A549 (cell line): ENCODE data around the gene UPK3A. TPM values are rescaled to one million over a fixed set of nuclear protein-coding genes. Genes with fewer than 3 reads are reported as not detected.

Experiments
- ATAC-seq, 2 experiments: fragments of 200-7000 bp in 1 of 2; fragments of >200 bp in 1 of 2; cut with Nextera tagmentation in 1 of 2; cut with Tn5 transposase in 1 of 2; 3 replicates each; pipeline versions ENCODE4 v1.8.0 to v1.9.1; 2018 to 2020; ENCODE audit warnings: mild to moderate bottlenecking in 1 of 2, moderate library complexity in 1 of 2
- CTCF ChIA-PET: fragments of 300-600 bp; sonication (Branson Sonifier 250); formaldehyde crosslinking; extraction: SDS; loops from one replicate; lab custom pipeline; 2021; ENCODE audit warnings: antibody characterized with exemption, inconsistent platforms; lab: Yijun Ruan, JAX
- POLR2A ChIA-PET: fragments of 350-600 bp; formaldehyde crosslinking; extraction: SDS; loops from one replicate; lab custom pipeline; 2021; ENCODE audit warnings: antibody characterized with exemption, inconsistent platforms; lab: Yijun Ruan, JAX
- DNase-seq, 2 experiments: peaks; one replicate each; pipeline versions ENCODE4 v3.0.0 to v3.0.0-alpha.2; 2011 to 2016; ENCODE audit warnings: low read depth in 1 of 2, low spot score in 1 of 2
- FAIRE-seq: peaks from 2 replicates; lab custom pipeline; 2011; peaks lifted over from hg19 to GRCh38; lab: Jason Lieb, UNC
- H3K27ac ChIP-seq, 2 experiments: fragments of >200 bp; sonication (Bioruptor Twin); formaldehyde crosslinking; 3 replicates each; pipeline ENCODE4 v1.5.1; 2016 to 2017
- H3K4me1 ChIP-seq: fragments of >200 bp; sonication (Bioruptor Twin); formaldehyde crosslinking; 3 replicates; pipeline ENCODE4 v1.6.1; 2016
- H3K4me2 ChIP-seq: fragments of >200 bp; sonication (Bioruptor Twin); formaldehyde crosslinking; 3 replicates; pipeline ENCODE4 v1.6.1; 2016
- H3K4me3 ChIP-seq: fragments of >200 bp; sonication (Bioruptor Twin); formaldehyde crosslinking; 3 replicates; pipeline ENCODE4 v1.5.1; 2016
- H3K9me3 ChIP-seq: fragments of >200 bp; sonication (Bioruptor Twin); formaldehyde crosslinking; 3 replicates; pipeline ENCODE4 v1.6.1; 2016
- CBX8 ChIP-seq: fragments of 200-600 bp; sonication (generic); IDR thresholded peaks from 2 replicates; pipeline ENCODE4 v1.6.1; 2016
- CHD2 ChIP-seq: fragments of 150-350 bp; IDR thresholded peaks from 2 replicates; pipeline ENCODE4 v1.6.1; 2014; ENCODE audit warnings: low read length; ENCODE audit not compliant: partially characterized antibody
- EHF ChIP-seq: fragments of 250-450 bp; sonication (Bioruptor Pico); IDR thresholded peaks from 2 replicates; pipeline ENCODE4 v1.5.0; 2020; ENCODE audit warnings: mild to moderate bottlenecking
- EHMT2 ChIP-seq: fragments of 200-600 bp; sonication (generic); IDR thresholded peaks from 2 replicates; pipeline ENCODE4 v1.6.1; 2016; ENCODE audit warnings: antibody characterized with exemption, low read depth, mild to moderate bottlenecking, moderate library complexity
- FOSB ChIP-seq: fragments of 250-450 bp; sonication (Bioruptor Pico); IDR thresholded peaks from 2 replicates; pipeline ENCODE4 v1.5.0; 2020; ENCODE audit warnings: mild to moderate bottlenecking, moderate library complexity
- HEYL ChIP-seq: fragments of 250-450 bp; sonication (Bioruptor Pico); IDR thresholded peaks from 2 replicates; pipeline ENCODE4 v1.8.0; 2021; ENCODE audit warnings: mild to moderate bottlenecking, moderate library complexity
- HOXB13 ChIP-seq: fragments of 250-450 bp; sonication (Bioruptor Pico); IDR thresholded peaks from 2 replicates; pipeline ENCODE4 v1.5.0; 2020; ENCODE audit warnings: low read depth, mild to moderate bottlenecking, moderate library complexity
- JUN ChIP-seq, 2 experiments: fragments of >200 bp; sonication (Bioruptor Twin); formaldehyde crosslinking; IDR thresholded peaks; 2 replicates in 1 of 2; 3 replicates in 1 of 2; pipeline ENCODE4 v1.6.1; 2016 to 2017
- MAZ ChIP-seq: fragments of 150-350 bp; IDR thresholded peaks from 2 replicates; pipeline ENCODE4 v1.6.1; 2014; ENCODE audit warnings: antibody characterized with exemption, low read depth, low read length, borderline replicate concordance
- POLR2A ChIP-seq: IDR thresholded peaks from 2 replicates; pipeline ENCODE4 v1.6.1; 2012; ENCODE audit warnings: mild to moderate bottlenecking, low read length
- RCOR1 ChIP-seq: fragments of 150-350 bp; IDR thresholded peaks from 2 replicates; pipeline ENCODE4 v1.6.1; 2014; ENCODE audit warnings: antibody characterized with exemption, low read length, low read depth
- RFX5 ChIP-seq: fragments of 450-650 bp; IDR thresholded peaks from 2 replicates; pipeline ENCODE4 v1.7.1; 2014; ENCODE audit warnings: antibody characterized with exemption, mild to moderate bottlenecking, moderate library complexity
- RNF2 ChIP-seq: fragments of 200-600 bp; sonication (generic); IDR thresholded peaks from 2 replicates; pipeline ENCODE4 v1.6.1; 2016; ENCODE audit warnings: low read depth, mild to moderate bottlenecking, antibody characterized with exemption, moderate library complexity, borderline replicate concordance
- SREBF2 ChIP-seq: fragments of 450-650 bp; IDR thresholded peaks from 2 replicates; pipeline ENCODE4 v1.6.1; 2014; ENCODE audit warnings: mild to moderate bottlenecking, moderate library complexity
- ZC3H11A ChIP-seq: fragments of 450-650 bp; IDR thresholded peaks from 2 replicates; pipeline ENCODE4 v1.6.1; 2014; ENCODE audit warnings: antibody characterized with exemption, mild to moderate bottlenecking
- WGBS: methylation state at CpG from one replicate; pipeline ENCODE4 v1.1.6; 2017; ENCODE audit errors: missing lambda C conversion rate; 5-methylcytosine and 5-hydroxymethylcytosine counted together
- polyA plus RNA-seq, 4 experiments: library from polyadenylated mRNA; depleted of rRNA in 3 of 4; stranded (reverse); fragments of >200 nt; fragmentation: RNase III in 1 of 4; extraction: RNeasy Plus Mini Kit Qiagen cat#74134 plus additional on column Dnase treatment in 1 of 4; gene quantifications; 2 replicates in 3 of 4; 3 replicates in 1 of 4; pipeline ENCODE4 v1.2.3, GENCODE V29; 2011 to 2017
- TF ChIP-seq, protein P1 (sequence below): fragments of >200 bp; sonication (Bioruptor Twin); formaldehyde crosslinking; IDR thresholded peaks from 3 replicates; pipeline ENCODE4 v1.5.1; 2016
- TF ChIP-seq, protein P2 (sequence below): IDR thresholded peaks from 2 replicates; pipeline ENCODE4 v1.6.1; 2012; ENCODE audit warnings: low read depth, borderline replicate concordance
- TF ChIP-seq, protein P3 (sequence below): fragments of 150-350 bp; IDR thresholded peaks from 2 replicates; pipeline ENCODE4 v1.6.1; 2014; ENCODE audit warnings: low read depth, mild to moderate bottlenecking, low read length
- TF ChIP-seq, protein P4 (sequence below): IDR thresholded peaks from 2 replicates; pipeline ENCODE4 v1.6.1; 2012
- TF ChIP-seq, protein P5 (sequence below): IDR thresholded peaks from 2 replicates; pipeline ENCODE4 v1.6.1; 2012

UPK3A gene
- polyA plus RNA-seq, 2 of the 4 experiments (the other 2 are of a cell fraction): not detected

DNA sequence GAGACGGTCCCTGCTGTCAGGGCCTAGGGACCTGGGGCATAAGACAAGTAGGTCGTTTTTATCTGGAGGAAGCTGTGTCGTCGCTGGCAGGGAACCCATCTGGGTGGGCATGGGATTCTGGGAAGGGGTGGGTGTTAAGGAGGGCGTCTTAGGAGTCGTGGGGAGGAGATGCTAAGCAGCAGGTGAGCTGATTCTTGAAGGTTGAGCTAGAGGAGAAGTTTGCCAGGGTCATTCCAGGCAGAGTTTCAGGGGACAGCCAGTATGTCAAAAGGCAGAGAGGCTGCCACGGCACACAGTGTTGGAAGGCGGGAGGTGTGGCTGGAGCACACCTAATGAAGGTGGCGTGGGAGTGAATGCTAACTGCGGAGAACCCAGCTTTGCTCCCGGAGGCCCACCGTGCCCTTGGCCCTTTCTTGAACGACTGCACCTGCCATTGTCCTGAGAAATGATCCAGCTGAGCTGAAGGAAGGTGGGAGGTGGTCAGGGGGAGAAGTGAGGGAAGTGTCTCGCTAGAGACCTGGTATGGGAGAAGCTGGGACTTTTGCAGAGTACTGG lies 26.3 kb downstream of the UPK3A start:
- Histone ChIP-seq H3K4me2 (peak overlapping the region; percentile 98), H3K27ac (no peak overlapping the region), H3K4me3 (peak overlapping the region; percentile 65; the same call in 1 of the 3 replicates), H3K9me3 (no peaks in the 10 kb centered on the region), H3K4me1 (peaks cover 4% of the 10 kb centered on the region; the same call in 1 of the 3 replicates)
- ChIA-PET POLR2A (no interaction called here), CTCF (no interaction called here)
- DNase-seq (no peak), ATAC-seq (no peak), FAIRE-seq (no peak)
- TF ChIP-seq FOSB (CRISPR knock-in tag): no peak
- no peak for TF ChIP-seq HEYL (CRISPR knock-in tag)
- TF ChIP-seq, protein P1, sequence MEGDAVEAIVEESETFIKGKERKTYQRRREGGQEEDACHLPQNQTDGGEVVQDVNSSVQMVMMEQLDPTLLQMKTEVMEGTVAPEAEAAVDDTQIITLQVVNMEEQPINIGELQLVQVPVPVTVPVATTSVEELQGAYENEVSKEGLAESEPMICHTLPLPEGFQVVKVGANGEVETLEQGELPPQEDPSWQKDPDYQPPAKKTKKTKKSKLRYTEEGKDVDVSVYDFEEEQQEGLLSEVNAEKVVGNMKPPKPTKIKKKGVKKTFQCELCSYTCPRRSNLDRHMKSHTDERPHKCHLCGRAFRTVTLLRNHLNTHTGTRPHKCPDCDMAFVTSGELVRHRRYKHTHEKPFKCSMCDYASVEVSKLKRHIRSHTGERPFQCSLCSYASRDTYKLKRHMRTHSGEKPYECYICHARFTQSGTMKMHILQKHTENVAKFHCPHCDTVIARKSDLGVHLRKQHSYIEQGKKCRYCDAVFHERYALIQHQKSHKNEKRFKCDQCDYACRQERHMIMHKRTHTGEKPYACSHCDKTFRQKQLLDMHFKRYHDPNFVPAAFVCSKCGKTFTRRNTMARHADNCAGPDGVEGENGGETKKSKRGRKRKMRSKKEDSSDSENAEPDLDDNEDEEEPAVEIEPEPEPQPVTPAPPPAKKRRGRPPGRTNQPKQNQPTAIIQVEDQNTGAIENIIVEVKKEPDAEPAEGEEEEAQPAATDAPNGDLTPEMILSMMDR: no peak
- no peak for TF ChIP-seq POLR2A
- 85% methylated on average over 14 of the region's 14 CpGs for WGBS

DNA sequence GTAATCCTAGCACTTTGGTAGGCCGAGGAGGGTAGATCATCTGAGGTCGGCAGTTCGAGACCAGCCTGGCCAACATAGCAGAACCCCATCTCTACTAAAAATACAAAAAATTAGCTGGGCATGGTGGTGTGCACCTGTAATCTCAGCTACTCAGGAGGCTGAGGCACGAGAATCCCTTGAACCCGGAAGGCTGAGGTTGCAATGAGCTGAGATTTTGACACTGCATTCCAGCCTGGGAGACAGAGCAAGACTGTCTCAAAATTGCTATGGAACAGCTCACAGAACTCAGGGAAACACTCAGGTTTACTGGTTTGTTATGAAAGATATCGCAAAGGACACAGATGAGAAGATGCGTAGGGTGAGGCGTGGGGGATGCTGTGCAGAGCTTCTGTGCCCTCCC lies 27.7 kb downstream of the UPK3A start:
- TF ChIP-seq, protein P2, sequence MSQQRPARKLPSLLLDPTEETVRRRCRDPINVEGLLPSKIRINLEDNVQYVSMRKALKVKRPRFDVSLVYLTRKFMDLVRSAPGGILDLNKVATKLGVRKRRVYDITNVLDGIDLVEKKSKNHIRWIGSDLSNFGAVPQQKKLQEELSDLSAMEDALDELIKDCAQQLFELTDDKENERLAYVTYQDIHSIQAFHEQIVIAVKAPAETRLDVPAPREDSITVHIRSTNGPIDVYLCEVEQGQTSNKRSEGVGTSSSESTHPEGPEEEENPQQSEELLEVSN: no peak
- TF ChIP-seq, protein P3, sequence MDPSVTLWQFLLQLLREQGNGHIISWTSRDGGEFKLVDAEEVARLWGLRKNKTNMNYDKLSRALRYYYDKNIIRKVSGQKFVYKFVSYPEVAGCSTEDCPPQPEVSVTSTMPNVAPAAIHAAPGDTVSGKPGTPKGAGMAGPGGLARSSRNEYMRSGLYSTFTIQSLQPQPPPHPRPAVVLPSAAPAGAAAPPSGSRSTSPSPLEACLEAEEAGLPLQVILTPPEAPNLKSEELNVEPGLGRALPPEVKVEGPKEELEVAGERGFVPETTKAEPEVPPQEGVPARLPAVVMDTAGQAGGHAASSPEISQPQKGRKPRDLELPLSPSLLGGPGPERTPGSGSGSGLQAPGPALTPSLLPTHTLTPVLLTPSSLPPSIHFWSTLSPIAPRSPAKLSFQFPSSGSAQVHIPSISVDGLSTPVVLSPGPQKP: no peak
- TF ChIP-seq SREBF2 (no peak), POLR2A (no peak), EHF (CRISPR knock-in tag) (no peak), ZC3H11A (no peak), EHMT2 (no peak), MAZ (no peak), RFX5 (no peak), CHD2 (no peak), RNF2 (no peak), HOXB13 (no peak), CBX8 (no peak), RCOR1 (no peak), JUN (IDR thresholded peaks at IDR 0.05) (no peak)
- TF ChIP-seq, protein P1: no peak
- TF ChIP-seq, protein P4, sequence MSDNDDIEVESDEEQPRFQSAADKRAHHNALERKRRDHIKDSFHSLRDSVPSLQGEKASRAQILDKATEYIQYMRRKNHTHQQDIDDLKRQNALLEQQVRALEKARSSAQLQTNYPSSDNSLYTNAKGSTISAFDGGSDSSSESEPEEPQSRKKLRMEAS: no peak
- TF ChIP-seq, protein P5, sequence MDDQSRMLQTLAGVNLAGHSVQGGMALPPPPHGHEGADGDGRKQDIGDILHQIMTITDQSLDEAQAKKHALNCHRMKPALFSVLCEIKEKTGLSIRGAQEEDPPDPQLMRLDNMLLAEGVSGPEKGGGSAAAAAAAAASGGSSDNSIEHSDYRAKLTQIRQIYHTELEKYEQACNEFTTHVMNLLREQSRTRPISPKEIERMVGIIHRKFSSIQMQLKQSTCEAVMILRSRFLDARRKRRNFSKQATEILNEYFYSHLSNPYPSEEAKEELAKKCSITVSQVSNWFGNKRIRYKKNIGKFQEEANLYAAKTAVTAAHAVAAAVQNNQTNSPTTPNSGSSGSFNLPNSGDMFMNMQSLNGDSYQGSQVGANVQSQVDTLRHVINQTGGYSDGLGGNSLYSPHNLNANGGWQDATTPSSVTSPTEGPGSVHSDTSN: no peak
- WGBS: 79% methylated on average over 7 of the region's 8 CpGs
- H3K4me1 ChIP-seq: peaks cover 4% of the 10 kb centered on the region; the same call in 1 of the 3 replicates
- H3K27ac ChIP-seq: no peak overlapping the region
- H3K4me3 ChIP-seq: no peak overlapping the region
- no peak for ATAC-seq
- no peaks in the 10 kb centered on the region for H3K9me3 ChIP-seq
- ChIA-PET CTCF (no interaction called here), POLR2A (no interaction called here)
- DNase-seq: no peak
- H3K4me2 ChIP-seq: no peak overlapping the region
- FAIRE-seq: no peak
